Measurements from ENCODE around the gene B3GLCT.
A peak's percentile ranks its signal among the peaks of the same experiment; 100 is the strongest.
"Not testable (repeated sequence)": the region's sequence is repeated elsewhere in the genome, so short reads cannot be mapped to it uniquely, and the experiment has no call there.

B3GLCT gene

DNA sequence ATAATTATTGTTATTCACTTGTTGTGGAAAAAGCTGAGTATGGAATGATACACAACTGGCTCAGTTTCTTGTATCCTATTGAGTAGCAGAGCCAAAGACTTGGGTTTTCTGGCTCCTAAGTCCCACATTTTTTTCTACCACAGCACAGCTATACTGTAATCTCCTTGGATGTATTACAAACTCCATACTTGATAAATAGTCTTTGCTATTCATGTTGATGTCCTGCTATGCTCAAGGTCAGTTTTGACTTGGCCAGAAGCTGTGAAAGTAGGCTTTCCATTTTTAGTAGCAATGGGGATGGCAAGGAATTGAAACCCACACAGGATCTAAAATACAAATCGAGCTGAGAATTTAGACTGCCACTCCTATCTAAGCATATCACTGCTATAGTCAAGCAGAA is 79.1 kb downstream of the B3GLCT start:
- DNase-seq (ENCODE audit: low spot score) = no peak

DNA sequence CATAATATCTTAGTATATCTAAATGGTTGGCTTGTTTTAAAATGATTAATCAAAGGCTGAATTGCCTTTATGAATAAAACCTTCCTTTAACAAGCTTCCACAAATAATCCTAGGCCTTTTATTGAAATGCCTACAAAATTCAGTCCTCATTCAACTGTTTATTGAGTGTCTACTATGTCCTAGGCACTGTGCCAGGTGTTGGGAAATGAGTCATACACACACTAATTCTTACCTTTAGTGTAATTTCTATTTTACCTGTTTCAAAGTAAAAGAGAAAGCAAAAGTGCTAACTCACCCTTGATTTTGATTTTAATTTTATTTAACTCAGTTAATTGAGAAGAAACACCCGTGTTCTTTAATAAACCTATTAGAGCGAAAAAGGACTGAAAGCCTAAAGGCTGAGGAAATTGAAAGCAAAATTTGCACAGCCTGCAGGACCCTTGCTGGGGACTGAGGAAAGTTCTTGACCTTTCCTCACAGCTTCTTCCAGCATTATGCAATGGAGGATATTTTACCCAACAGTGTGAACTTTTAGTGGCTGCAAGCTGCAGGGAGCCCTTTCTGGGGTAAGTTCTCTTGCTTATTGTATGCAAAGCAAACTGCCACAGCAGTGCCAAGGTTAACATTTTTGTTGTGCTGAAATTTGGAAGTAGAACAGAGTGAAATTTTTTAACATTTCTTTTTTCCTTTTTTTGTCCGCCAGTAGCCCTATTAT is 83.1 kb downstream of the B3GLCT start:
- no peak for DNase-seq (ENCODE audit: low spot score)

DNA sequence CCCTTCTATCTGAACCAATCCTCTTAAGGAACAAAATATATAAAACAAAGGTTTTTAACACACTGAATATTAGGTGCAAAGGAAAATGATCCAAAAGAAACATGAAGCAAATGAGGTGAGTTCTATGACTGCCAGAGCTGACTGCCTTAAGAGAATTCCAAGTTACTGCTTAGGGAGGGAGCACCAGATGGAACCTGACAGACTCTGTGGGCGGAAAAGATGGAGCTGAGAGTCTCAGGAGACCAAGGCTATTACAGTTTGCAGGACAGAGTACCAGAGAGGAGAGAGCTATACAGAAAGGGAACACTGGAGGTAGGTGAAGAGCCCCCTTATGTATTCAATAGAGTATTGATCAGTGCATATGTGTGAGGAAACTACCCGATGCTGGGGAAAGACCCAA is 87.2 kb downstream of the B3GLCT start:
- peak; percentile 4 for DNase-seq (ENCODE audit: low spot score)

DNA sequence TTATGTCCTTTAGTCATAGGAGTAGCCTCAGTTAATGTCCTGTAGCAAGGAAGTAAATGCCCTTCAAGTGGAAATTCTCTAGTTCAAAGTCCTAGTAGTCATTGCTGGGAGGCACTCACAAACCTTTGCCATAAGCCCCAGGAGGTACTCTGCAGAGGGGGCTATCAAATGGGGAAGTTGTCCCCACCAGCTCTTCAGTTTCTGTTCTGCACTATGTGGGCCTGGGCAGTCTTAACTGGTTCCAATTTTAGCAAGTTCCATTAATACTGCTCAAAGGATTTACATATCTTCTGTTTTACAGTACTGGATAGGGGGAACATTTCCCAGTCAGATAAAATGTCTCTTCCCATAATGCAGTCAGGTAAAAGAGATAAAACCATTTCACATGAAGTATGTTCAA is 101.3 kb downstream of the B3GLCT start:
- DNase-seq (ENCODE audit: low spot score) = no peak

DNA sequence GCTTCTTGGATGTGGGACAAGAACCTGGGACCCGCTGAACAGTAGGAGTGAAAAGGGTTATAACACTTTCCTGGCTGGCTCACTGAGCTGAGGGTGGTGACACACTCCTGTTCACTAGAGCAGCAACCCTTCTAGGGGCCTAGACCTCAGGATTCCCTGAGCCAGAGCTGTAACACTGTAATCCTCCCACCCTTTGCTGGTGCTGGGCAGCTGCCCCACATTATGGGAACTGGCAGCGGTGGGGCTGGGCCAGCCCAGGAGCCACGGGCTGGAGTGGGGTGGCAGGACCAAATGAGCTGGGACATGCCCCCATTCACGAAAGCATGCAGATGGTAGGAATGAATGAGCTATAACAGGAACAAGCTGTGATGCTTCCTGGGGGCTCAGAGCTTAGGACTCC is 110.6 kb downstream of the B3GLCT start:
- DNase-seq (ENCODE audit: low spot score) = no peak

DNA sequence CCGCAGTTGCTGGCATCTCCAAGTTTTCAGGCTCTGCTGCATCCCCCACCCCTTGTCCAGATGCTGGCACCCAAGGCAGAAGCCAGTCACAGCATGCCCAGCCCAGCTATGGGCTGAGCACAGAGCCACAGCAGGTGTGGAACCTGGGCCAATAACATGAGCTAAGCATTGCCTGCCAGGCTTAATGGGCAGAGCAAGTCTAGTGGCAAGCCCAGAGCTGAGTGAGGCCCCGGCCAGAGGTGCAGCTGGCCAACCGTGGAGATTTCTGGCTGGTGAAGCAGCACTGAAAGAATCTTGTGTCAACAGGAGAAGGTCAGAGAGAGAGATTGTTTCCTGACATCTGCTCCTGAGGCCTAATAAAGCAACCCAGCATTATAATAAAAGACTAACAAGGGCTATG is 111.0 kb downstream of the B3GLCT start:
- DNase-seq (ENCODE audit: low spot score) = no peak

DNA sequence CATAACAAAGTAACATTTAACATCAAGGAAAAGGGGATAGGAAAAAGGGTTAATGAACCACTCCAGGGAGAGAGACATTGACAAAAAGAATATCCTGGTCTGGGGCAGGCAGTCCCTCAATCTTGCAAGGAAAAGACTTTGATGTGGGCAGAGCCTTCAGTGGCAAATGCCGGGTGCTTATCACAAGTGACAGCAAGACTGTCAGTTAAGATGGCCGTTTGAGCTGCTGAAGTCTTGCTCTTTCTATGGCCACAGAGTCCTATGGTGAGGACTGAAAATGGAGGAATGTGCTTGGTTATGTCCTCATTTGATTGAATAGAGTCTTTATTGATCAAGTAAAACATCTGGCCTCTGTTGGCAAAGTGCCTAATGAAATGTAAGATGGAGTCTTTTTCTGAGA is 112.1 kb downstream of the B3GLCT start:
- DNase-seq (ENCODE audit: low spot score) = no peak

DNA sequence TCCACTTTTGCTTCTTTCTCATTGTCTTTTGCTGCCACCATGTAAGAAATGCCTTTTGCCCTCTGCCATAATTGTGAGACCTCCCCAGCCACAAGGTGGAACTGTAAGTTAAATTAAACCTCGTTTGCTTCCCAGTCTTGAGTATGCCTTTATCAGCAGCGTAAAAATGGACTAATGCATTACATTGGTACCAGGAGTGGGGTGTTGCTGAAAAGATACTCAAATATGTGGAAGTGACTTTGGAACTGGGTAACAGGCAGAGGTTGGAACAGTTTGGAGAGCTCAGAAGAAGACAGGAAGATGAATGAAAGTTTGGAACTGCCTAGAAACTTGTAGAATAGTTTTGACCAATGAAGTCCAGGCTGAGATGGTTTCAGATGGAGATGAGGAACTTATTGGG is 115.2 kb downstream of the B3GLCT start:
- DNase-seq (ENCODE audit: low spot score) = no peak

DNA sequence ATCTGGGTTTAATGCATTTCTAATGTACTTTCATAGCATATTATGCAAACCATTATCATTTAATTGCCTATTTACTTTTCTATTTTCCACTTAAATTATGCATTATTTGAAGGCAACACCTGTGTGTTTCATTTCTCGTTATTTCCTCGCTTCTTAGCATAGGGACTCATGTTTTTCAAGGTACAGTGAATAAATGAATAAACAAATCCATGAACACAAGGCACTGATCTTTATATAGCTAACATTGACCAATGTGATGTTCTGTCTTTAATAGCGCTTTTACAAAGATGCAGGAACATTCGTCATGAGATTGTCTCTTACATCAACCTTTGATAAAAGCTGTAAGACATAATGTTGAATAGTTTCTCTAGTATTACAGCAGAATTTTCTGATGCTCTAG is 121.2 kb downstream of the B3GLCT start:
- DNase-seq (ENCODE audit: low spot score) = no peak

DNA sequence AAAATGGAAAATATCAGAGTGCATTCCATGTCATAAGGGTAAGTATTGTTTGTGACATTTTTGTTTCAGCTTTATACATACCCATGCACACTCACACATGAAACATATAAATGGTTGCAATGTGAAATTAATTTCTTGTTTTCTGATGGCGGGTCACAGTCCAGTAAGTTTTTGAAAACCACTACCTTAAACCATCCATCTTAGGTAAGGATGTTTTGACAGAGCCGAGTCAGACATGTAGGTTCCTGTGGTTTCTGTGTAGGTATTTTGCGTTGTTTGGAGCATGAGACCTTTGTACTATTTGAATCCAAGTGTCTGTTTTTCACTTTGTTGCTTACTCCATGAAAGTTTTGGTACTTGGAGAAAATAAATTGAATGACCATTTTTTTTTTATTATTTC is 121.7 kb downstream of the B3GLCT start:
- no peak for DNase-seq (ENCODE audit: low spot score)

DNA sequence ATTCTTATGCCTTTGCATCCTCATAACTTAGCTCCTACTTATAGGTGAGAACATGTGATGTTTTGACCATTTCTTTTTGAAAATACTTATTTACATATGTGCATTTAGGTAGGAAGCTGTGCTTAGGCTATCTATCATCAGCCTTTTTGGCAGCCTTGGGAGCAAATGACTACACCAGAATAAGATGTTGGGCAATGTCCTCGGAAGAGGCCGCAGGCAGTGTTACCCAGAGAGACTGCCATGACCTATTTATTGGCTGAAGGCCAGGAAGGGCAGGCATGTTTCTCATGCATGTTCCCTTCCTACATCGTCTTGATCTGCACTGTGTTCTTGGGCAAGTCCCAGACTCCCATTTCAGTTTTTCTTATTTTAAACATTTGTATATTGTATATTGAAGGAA is 122.3 kb downstream of the B3GLCT start:
- no peak for DNase-seq (ENCODE audit: low spot score)

DNA sequence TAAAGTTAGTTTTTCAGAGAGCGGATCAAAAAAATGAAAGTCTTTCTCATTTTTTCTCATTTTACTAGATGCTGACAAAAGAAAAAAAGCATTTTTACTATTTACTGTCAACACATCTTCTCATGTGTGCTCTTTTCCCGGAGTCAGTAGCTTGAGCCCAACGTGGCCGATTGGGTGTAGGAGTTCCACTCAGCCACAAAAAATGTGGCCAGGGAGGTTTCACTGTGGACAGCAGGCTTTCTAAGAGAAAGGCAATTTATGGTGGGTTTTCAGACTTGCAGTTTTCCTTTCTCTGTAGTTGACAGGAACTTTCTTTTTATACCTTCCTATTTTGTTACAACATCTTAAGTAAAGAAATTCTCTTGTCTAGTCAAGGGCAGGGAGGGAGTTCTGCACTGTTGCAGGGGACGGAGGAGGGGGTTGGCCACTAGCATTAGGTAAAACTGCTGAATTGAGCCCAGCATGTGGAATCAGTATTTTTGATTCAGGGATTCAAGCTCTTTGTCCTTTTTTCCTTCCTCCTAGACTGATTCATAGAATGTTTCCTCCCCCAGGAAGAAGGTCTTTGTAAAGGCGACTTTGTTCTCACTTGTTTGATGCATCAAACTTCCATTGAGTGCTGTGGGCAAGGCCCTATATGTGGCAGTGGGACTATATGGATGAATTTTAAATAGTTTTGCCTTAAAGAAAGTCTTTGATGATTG is 123.1 kb downstream of the B3GLCT start:
- DNase-seq (ENCODE audit: low spot score) = no peak

DNA sequence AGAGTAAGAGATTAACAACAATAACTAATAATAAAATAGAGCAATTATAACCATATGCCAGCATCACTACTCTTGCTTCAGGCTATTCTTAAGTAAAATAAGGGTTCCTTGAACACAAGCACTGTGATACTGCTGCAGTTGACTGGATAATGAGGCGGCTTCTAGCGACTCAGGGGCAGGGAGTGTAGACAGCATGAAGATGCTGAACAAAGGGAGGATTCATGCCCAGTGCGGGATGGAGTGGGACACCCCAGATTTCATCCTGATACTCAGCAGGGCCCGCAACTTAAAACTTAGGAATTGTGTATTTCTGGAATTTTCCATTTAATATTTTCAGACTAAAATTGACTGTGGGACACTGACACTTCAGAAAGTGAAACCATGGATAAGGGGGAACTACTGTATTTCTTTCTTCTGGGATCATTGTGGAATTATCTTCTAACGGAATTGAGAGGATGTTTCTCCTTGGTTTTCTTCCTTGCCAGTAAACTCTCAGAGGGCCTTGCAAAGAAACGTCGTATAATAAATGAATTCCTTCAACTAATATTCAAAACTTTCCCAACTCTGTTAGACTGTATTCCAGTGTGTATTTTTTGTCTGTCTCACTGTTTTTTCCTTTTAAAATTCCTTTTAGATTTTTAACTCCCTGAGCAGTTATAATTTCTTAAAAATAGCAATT is 127.5 kb downstream of the B3GLCT start:
- DNase-seq (ENCODE audit: low spot score) = no peak

DNA sequence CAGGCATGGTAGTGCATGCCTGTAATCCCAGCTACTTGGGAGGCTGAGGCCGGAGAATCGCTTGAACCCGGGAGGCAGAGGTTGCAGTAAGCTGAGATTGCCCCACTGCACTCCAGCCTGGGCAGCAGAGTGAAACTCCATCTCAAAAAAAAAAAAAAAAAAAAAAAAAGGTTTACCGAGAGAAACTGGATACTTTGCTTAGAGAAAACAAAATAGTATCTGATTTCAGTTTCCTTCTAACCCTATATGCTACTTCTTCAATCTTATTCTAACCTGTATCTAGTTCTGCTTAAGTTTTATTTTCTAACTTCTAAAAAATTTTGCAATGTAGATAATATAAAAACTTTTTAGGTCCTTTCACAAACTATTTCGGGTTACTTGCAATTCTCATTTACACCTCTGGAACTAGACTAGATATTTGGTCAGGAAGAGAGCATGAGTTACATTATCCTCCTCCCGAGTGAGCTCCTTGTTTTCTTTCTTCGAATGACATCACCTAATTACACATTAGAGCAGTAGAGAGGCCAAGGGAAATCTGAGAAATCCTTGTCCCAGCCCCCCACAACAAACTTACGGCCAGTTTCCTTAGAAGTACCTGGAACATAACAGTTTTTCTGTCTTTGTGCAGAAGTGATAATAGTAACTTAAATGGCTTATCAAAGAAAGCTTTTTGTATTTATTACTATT is 128.9 kb downstream of the B3GLCT start:
- no peak for DNase-seq (ENCODE audit: low spot score)

DNA sequence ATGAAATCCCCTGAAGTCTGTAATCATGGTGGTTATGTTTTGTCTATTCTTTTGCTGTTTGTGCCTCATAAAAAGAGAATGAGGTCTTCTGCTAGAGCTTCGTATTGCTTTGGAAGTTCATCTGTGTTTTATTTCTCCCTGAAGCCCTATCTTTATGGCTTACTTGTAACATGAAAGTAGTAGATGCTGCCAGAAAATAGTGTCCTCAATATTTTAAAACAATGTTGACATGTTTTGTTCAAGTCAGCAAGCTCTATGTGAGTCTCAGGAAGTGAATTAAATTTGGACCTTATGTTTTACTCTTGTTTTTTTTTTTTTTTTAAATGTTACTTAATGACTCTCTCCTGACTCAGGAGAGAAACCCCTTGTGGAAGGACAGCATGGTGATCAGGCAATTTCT is 130.5 kb downstream of the B3GLCT start:
- no peak for DNase-seq (ENCODE audit: low spot score)

DNA sequence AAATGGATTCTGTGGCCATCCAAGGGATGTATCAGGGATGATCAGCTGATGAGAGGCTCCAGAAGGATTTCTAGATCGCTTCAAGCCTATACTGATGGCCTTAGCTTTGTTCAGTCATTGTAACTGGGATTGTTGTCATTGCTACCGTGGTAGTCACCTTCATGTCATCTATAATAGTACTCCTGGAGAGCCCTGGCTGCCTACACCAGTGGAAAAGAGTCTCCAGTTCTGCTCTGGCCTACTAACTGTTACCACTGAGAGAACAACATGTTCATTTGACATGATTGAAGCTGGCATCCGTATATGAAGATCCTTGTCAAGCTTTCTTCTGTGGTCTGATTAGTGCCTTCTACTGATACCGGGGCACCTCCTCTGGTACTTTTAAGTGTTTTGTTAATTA is 131.3 kb downstream of the B3GLCT start:
- no peak for DNase-seq (ENCODE audit: low spot score)

DNA sequence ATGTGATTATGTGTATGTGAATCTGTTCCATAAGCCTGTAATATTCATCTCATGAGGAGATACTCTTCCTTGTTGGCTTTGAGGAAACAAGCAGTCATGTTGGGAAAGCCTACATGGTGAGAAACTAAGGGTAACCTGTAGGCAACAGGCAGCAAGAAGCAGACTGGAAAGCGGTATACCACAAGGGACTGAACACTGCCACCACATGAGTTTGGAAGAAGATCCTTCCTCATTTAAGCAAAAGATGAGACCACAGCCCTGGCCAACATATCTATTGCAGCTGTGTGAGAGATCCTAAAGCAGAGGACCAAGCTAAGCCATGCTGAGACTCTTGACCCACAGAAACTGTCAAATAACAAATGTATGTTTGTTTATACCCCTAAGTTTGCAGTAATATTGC is 134.8 kb downstream of the B3GLCT start:
- no peak for DNase-seq (ENCODE audit: low spot score)

DNA sequence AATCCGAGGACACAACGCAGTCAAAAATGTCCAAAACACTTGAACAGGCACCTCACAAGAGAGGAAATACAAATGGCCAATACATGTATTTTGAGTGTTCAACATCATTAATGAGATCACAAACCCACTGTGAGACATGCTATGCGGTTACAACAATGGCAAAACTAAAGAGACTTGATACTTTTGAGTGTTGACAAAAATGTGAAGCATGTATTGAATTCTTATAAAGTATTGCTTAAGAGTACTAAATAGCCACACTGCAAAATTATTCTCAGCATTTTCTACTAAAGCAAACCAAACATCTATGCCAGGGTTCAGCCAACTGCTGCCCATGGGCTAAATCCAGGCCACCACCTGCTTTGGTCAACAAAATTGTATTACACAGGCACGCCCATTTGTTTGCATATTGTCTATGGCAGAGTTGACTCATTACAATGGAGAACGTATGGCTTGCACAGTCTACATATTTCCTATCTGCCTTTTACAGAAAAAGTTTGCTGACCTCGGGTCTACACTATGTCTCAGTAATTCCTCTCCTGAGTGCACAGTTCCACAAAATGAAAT is 135.3 kb downstream of the B3GLCT start:
- no peak for DNase-seq (ENCODE audit: low spot score)

DNA sequence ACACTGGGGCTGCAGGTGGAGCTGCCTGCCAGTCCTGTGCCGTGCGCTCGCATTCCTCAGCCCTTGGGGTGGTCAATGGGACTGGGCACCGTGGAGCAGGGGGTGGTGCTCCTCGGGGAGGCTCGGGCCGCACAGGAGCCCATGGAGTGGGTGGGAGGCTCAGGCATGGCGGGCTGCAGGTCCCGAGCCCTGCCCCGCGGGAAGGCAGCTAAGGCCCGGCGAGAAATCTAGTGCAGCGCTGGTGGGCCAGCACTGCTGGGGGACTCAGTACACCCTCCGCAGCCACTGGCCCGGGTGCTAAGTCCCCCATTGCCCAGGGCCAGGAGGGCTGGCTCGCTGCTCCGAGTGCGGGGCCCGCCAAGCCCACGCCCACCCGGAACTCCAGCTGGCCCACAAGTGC is 139.8 kb downstream of the B3GLCT start:
- not testable (repeated sequence) for DNase-seq (ENCODE audit: low spot score)

DNA sequence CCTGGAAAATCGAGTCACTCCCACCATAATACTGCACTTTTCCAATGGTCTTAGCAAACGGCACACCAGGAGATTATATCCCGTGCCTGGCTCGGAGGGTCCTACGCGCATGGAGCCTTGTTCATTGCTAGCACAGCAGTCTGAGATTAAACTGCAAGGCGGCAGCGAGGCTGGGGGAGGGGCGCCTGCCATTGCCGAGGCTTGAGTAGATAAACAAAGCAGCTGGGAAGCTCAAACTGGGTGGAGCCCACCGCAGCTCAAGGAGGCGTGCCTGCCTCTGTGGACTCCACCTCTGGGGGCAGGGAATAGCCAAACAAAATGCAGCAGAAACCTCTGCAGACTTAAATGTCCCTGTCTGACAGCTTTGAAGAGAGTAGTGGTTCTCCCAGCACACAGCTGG is 141.1 kb downstream of the B3GLCT start:
- not testable (repeated sequence) for DNase-seq (ENCODE audit: low spot score)

DNA sequence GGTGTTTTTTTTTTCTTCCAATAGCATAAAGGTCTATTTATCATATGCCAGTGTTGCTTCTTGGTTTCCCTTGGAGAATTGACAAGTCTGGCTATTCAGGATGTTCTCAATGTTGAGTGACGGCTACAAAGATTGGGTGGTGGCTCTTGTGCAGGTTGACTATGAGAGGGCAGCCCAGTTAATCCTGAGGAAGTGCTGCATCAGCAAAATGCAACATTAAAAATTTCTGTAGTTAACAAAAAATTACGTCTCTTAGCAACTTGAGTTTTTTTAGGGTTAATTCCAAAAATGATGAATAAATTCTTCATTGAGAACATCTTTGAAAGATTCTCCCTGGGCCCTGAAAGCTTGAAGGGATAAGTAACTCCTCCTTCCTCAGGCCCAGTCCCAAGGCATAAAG is 147.1 kb downstream of the B3GLCT start:
- no peak for DNase-seq (ENCODE audit: low spot score)

DNA sequence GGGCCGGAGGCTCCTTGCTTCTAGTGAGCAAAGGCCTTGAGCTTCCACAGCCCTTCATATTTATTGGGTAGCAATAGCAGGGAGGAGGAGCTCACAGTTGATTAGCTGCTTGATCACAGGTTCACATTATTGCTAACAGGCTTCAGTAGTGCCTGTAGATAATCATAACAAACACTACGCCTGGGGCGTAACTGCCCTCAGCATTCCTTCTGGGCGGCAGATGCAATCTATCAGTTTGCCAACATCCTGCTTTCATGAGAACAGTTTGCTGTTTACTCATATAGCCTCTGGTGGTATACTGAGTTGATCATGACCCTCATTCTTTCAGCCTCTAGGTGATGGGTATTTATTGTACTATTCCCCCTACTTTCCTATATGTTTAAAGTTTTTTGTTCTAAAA is 149.4 kb downstream of the B3GLCT start:
- no peak for DNase-seq (ENCODE audit: low spot score)

Data from Ammon's horn (tissue), 1 donor.